Fibroblast of the aortic adventitia (primary cell): Measurements from ENCODE around the gene SYCP2L. TPM values are rescaled to one million over a fixed set of nuclear protein-coding genes. Genes with fewer than 3 reads are reported as not detected.

Experiments used
- DNase-seq: peaks from one replicate; pipeline ENCODE4 v3.0.0-alpha.2; 2010; ENCODE audit warnings: low read depth
- H3K4me3 ChIP-seq: 2 replicates; pipeline ENCODE4 v1.5.1; 2011; ENCODE audit warnings: low read depth, mild to moderate bottlenecking, control low read depth, low read length, moderate library complexity
- total RNA-seq: library from RNA; depleted of rRNA; stranded (reverse); fragments of >200 nt; gene quantifications from 2 replicates; pipeline ENCODE4 v1.2.3, GENCODE V29; 2012; ENCODE audit warnings: low replicate concordance
- TF ChIP-seq, protein P1 (sequence below): IDR thresholded peaks from 2 replicates; pipeline ENCODE4 v1.5.1; 2011; ENCODE audit warnings: mild to moderate bottlenecking, low read length, control low read depth, inconsistent platforms; ENCODE audit not compliant: insufficient read depth

Gene SYCP2L
- total RNA-seq, 1 donor = under 0.01 TPM

DNA sequence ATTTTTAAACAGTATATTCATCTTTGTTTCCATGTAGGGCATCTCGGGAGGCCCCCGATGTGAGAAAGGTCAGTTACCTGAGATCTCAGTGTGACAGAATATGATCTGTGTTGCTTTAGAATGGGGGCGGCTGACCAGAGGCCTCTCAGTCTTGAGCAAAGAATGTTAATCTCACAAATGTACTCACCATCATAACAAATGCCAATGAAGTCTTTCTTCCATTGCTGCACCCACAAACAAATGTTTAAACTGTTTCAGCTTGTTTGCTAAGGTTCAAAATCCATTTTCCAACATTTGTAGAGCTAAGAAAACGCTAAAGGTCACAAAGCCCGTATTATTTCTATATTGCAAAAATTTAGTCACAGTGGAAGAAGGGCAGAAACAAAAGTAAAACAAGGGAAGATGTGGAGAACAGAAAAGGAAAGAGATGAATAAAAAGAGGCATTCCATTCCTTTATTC is 125.5 kb downstream of the SYCP2L start:
- H3K4me3 ChIP-seq = no peak overlapping the region
- DNase-seq = no peak
- TF ChIP-seq, protein P1, sequence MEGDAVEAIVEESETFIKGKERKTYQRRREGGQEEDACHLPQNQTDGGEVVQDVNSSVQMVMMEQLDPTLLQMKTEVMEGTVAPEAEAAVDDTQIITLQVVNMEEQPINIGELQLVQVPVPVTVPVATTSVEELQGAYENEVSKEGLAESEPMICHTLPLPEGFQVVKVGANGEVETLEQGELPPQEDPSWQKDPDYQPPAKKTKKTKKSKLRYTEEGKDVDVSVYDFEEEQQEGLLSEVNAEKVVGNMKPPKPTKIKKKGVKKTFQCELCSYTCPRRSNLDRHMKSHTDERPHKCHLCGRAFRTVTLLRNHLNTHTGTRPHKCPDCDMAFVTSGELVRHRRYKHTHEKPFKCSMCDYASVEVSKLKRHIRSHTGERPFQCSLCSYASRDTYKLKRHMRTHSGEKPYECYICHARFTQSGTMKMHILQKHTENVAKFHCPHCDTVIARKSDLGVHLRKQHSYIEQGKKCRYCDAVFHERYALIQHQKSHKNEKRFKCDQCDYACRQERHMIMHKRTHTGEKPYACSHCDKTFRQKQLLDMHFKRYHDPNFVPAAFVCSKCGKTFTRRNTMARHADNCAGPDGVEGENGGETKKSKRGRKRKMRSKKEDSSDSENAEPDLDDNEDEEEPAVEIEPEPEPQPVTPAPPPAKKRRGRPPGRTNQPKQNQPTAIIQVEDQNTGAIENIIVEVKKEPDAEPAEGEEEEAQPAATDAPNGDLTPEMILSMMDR = no peak

DNA sequence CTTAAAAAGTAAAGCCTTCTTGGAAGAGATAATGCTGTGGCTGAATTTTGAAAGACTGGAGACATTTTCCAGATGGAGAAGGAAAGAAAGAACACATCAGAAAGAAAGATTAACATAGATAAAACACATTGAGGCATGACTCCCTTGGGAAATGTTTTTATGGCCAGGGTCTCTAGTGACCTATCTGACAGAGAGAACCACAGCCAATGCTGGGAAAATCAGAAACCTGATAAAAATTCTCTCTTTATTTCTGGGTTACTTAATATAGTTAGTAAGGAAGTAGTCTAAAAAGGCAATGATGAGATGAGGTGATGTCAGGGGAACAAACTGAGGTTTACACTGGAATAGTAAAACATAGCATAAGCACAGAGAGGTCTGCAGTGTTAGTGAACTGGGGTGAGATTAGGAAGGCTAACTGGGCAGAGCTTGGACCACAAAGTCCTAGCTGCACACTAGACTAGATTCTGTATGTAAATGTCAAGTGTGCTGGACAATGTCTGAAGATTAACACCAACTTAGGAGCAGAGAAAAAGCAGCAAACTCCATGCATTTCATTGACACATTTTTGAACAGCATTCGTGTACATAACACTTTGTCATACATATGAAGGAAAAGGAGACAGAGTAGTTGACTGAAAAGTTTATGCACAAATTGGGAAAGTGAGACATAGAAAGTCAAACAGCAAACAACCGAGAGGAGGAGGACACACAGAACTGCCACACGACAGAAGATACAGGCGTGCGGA is 126.3 kb downstream of the SYCP2L start:
- TF ChIP-seq, protein P1 = no peak
- H3K4me3 ChIP-seq = no peak overlapping the region
- DNase-seq = peak; percentile 22

DNA sequence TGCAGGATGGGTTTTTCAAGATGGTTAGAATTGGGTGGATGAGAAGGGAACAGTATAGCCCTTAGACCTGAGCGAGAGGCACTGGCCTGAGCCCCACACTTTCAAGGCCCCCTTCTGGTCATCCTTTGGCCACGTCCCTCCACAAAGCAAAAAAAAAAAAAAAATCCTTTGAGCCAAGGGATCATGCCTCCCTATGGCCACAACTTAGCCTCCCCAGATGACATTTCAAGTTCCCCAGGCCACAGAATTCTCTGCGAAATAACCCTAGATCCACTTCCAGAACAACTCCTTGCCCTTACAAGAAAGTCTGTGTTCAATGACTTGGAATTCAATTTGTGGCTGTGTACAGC is 126.8 kb downstream of the SYCP2L start:
- H3K4me3 ChIP-seq = no peak overlapping the region
- TF ChIP-seq, protein P1 = no peak
- no peak for DNase-seq

DNA sequence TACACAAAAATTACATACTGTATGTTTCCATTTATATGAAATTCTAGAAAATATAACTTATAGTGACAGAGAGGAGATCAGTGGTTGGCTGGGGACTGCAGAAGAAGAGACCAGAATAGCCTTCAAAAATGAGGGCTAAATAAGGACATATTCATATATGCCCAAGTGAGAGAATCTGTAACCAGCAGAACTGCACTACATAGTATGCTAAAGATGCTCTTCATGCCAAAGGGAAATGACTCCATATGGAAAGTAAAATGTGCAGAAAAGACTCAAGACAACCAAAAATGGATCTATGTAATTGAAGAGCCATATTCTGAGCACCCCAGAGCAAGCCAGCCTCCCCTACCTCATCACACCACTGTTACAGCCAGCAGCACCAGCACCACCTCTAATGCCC is 128.2 kb downstream of the SYCP2L start:
- DNase-seq = no peak
- H3K4me3 ChIP-seq = no peak overlapping the region
- TF ChIP-seq, protein P1 = no peak

DNA sequence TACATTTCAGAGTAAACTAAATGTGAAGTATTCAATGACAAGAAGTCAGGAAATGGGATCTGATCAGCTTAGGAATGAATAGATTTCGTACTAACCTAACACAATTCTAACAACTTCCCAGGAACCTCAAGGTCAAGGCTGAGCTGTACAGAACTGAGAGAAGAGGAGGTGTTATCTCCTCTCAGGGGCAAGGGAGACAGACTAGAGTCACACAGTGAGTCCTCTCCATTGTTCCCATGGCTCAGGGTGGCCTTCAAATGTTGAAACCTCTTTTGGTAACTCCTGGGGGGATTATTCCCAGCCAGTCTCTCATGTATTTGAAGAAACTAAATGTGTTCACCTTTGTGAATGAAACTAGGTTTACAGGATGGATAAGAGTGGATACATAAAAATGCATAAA is 129.6 kb downstream of the SYCP2L start:
- no peak for DNase-seq
- no peak overlapping the region for H3K4me3 ChIP-seq
- TF ChIP-seq, protein P1 = no peak

DNA sequence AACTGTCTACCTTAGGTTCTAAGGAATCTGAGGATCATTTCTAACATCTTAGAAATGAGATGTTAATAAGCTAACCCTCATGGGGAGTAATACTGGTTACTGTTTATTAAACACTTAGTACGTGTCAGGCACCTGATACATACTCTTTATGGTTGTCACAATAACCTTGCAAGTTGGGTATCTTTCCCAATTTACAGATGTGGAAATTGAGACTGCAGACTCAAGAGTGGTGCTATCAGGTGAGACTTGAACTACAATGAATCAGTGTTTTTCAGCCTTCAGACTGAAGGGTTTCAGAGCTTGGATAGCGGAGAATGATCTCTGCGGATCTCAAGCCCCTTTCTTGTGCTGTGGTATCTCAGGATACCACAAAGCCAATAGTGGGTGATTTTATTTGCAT is 130.2 kb downstream of the SYCP2L start:
- TF ChIP-seq, protein P1 = no peak
- H3K4me3 ChIP-seq = no peak overlapping the region
- DNase-seq = no peak

DNA sequence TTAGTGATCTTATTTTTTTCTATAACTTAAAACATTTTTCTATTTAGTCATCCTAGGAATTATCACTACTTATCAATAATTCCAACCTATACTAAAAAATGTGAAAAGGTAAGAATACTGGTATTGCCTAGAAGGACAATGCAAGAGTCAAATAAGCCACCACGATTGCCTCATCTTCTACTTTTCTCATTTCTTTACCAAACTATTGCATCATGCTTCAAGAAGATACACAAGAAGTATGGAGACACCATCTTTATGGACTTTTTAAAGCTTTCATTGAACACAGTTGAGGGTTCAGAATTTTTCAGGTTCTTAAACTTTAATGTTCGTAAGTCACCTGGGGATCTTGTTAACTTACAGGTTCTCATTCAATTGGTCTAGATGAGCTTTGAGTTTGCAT is 131.4 kb downstream of the SYCP2L start:
- no peak for DNase-seq
- TF ChIP-seq, protein P1 = no peak
- no peak overlapping the region for H3K4me3 ChIP-seq
